Fibroblast of villous mesenchyme (primary cell): ENCODE data around the gene LARP4B. TPM values are rescaled to one million over a fixed set of nuclear protein-coding genes. Genes with fewer than 3 reads are reported as not detected.

Experiments used
- DNase-seq: peaks from one replicate; pipeline ENCODE4 v3.0.0-alpha.2; 2010; ENCODE audit warnings: low read depth
- H3K4me3 ChIP-seq: 2 replicates; pipeline ENCODE4 v1.5.1; 2011; ENCODE audit warnings: low read depth, mild to moderate bottlenecking, low read length
- total RNA-seq: library from RNA; depleted of rRNA; stranded (reverse); fragments of >200 nt; gene quantifications from 2 replicates; pipeline ENCODE4 v1.2.3, GENCODE V29; 2012
- TF ChIP-seq, protein P1 (sequence below): IDR thresholded peaks from 2 replicates; pipeline ENCODE4 v1.5.1; 2012; ENCODE audit warnings: low read depth, mild to moderate bottlenecking, low read length; ENCODE audit not compliant: insufficient read depth

The LARP4B gene
- total RNA-seq, 1 donor = 57.4 TPM

DNA sequence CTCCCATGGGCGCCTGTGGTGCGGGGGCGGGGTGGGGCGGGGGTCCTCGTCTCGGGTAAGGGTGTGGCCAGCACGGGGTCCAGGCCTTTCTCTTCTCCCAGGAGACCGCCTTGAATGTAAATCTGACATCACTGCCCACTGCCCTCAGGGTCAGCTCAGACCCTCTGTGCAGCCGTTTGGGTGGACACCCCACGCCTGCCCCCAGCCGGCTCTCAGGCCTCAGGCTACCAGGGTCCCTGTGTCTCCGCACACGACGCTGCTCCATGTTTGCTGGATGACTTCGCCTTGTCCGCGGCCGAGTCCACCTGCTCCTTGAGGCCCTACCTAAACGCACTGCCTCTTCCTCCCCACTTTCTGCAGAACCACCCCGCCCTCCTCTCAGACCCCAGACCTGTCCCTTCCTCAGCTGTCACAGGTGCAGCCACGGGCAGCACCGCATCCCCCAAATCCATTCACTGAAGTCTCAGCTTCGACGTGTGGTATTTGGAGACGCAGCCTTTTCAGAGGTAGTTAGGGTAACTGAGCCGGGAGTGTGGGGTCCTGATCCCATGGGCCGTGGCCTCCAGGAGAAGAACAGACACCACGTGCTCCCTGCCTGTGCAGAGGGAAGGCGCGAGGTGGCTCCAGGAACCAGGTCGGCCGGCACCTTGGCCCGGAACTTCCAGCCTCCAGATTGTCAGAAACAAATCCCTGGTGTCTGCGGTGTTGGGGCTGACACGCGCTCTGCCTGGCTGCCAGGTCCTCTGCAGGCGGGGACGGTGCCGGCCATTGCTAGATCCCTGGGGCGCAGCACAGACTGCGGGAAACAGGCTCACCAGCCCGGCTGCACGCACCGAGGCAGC lies 144.7 kb downstream of the LARP4B start:
- DNase-seq = no peak
- H3K4me3 ChIP-seq = no peak overlapping the region
- TF ChIP-seq, protein P1, sequence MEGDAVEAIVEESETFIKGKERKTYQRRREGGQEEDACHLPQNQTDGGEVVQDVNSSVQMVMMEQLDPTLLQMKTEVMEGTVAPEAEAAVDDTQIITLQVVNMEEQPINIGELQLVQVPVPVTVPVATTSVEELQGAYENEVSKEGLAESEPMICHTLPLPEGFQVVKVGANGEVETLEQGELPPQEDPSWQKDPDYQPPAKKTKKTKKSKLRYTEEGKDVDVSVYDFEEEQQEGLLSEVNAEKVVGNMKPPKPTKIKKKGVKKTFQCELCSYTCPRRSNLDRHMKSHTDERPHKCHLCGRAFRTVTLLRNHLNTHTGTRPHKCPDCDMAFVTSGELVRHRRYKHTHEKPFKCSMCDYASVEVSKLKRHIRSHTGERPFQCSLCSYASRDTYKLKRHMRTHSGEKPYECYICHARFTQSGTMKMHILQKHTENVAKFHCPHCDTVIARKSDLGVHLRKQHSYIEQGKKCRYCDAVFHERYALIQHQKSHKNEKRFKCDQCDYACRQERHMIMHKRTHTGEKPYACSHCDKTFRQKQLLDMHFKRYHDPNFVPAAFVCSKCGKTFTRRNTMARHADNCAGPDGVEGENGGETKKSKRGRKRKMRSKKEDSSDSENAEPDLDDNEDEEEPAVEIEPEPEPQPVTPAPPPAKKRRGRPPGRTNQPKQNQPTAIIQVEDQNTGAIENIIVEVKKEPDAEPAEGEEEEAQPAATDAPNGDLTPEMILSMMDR = no peak

GRCh38 chr10:785861-786214 lies 145.7 kb downstream of the LARP4B start:
- no peak overlapping the region for H3K4me3 ChIP-seq
- TF ChIP-seq, protein P1 = no peak
- DNase-seq = no peak

- peak overlapping the region; percentile 56 for H3K4me3 ChIP-seq
Observed at GRCh38 chr10:785089-785860, 146.2 kb downstream of the LARP4B start.

DNA sequence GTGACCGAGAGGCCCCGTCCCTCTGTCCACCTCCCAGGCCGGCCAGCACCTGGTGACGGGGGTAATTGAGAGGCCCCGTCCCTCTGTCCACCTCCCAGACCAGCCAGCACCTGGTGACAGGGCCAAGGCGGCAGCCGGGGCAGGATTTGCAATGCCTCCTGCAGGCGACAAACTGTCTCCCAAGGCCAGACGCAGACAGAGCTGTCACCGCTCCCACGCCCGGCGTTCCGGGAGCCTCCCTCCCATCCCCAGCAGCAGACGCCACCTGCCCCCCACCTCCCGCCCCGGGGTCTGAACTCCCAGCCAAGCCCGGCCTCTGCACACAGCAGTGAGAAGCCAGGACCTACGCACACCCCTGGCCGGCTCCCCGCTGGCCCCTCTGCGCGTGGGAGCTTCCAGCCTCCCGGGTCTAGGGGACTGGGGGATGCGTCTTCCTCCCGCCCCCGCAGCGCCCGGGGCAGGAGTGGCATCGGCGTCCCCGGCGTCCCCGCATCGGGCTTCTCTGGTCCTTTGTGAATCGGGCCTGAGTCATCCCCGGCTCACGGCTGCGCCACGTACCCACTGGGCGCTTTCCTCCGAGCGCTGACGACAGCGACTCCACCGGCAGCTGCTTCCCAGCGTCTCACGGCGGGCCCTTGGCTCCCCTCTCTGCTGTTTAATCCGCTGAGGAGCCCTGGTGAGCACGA lies 147.0 kb downstream of the LARP4B start:
- TF ChIP-seq, protein P1 = no peak
- peak overlapping the region; percentile 56 for H3K4me3 ChIP-seq

More at GRCh38 chr10:785089-785860, 146.2 kb downstream of the LARP4B start:
- TF ChIP-seq, protein P1 = no peak
- DNase-seq = no peak

GRCh38 chr10:782751-783648 lies 148.5 kb downstream of the LARP4B start:
- TF ChIP-seq, protein P1 = no peak
- DNase-seq = no peak
- no peak overlapping the region for H3K4me3 ChIP-seq

More for the DNA sequence above, 147.0 kb downstream of the LARP4B start:
- DNase-seq = peak; percentile 84
